ENCODE data around the gene TPK1.

The TPK1 gene

GRCh38 chr7:144416341-144416740 lies 419.5 kb downstream of the TPK1 start:
- Mint-ChIP-seq H3K27me3 (ENCODE audit: low read depth, poor library complexity) (peaks cover 6% of the 10 kb centered on the region), H3K4me3 (no peak overlapping the region), H3K9me3 (peaks cover 26% of the 10 kb centered on the region), H3K36me3 (ENCODE audit: low read depth) (no peaks in the 10 kb centered on the region), H3K27ac (no peak overlapping the region), H3K4me1 (peaks cover 4% of the 10 kb centered on the region)
- DNase-seq = no peak
- TF ChIP-seq, protein P1, sequence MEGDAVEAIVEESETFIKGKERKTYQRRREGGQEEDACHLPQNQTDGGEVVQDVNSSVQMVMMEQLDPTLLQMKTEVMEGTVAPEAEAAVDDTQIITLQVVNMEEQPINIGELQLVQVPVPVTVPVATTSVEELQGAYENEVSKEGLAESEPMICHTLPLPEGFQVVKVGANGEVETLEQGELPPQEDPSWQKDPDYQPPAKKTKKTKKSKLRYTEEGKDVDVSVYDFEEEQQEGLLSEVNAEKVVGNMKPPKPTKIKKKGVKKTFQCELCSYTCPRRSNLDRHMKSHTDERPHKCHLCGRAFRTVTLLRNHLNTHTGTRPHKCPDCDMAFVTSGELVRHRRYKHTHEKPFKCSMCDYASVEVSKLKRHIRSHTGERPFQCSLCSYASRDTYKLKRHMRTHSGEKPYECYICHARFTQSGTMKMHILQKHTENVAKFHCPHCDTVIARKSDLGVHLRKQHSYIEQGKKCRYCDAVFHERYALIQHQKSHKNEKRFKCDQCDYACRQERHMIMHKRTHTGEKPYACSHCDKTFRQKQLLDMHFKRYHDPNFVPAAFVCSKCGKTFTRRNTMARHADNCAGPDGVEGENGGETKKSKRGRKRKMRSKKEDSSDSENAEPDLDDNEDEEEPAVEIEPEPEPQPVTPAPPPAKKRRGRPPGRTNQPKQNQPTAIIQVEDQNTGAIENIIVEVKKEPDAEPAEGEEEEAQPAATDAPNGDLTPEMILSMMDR (IDR thresholded peaks at IDR 0.05) = no peak

DNA sequence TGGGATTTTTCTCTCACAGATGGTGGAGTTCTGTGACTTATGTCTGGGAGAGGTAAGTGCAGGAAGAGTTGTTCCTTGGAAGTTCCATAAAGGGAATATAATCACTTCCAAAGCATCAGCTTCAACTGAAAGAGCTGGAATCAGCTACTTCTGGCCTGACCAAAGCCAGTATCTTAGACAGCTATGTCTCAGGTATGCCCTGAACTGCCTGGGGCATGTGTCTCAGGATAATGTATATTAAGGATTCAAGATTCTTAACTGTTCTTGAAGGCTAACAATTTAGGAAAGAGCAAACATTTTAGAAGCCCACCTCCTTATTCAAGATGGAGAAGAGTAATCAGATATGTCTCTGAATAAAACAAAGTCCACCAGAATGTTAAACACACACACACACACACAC lies 420.0 kb downstream of the TPK1 start:
- H3K27ac Mint-ChIP-seq = no peak overlapping the region
- H3K27me3 Mint-ChIP-seq (ENCODE audit: low read depth, poor library complexity) = peaks cover 9% of the 10 kb centered on the region
- H3K36me3 Mint-ChIP-seq (ENCODE audit: low read depth) = no peaks in the 10 kb centered on the region
- TF ChIP-seq, protein P1 (IDR thresholded peaks at IDR 0.05) = no peak
- peaks cover 26% of the 10 kb centered on the region for H3K9me3 Mint-ChIP-seq
- no peak overlapping the region for H3K4me3 Mint-ChIP-seq
- no peak for DNase-seq
- peaks cover 7% of the 10 kb centered on the region for H3K4me1 Mint-ChIP-seq

DNA sequence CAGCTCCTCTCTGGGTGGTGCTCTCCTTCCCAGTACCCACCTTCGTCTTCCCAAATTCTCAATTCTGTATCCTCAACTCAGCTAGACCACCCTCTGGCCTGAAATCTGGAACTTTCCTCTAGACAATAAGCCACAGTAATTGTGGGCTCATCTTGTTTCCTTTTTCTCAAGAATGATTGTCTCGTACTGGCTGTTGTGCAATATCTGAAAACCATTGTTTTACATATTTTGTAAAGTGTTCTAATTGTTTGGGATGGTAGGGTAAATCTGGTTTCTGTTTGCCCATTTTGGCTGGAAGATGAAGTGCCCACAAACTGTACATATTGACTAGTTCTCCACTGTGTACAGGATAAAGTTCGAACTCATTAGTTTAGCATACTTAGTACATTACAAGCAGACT lies 421.0 kb downstream of the TPK1 start:
- TF ChIP-seq, protein P1 (IDR thresholded peaks at IDR 0.05) = no peak

DNA sequence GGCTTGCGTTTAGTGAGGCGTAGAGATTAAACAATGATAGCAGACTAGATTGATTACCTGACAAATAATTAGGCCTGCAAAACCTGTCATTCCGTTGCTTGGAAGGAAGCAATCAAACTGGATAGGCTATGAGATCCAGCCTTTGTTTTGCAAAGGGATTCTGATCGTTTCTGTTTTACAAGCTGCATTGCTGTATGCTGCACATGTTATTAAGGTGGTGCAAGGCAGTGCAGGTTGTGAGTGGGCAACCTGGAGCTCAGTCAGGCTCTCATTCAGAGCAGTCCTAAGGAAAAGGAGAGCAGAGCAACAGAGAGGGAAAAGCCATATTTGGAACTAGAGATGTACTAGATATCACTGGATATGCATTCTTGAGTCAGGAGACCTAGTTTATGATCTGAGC lies 425.4 kb downstream of the TPK1 start:
- H3K4me1 Mint-ChIP-seq = peaks cover 56% of the 10 kb centered on the region
- H3K27ac Mint-ChIP-seq = peak overlapping the region; percentile 70
- no peaks in the 10 kb centered on the region for H3K36me3 Mint-ChIP-seq (ENCODE audit: low read depth)
- no peaks in the 10 kb centered on the region for H3K9me3 Mint-ChIP-seq
- DNase-seq = no peak
- no peak overlapping the region for H3K4me3 Mint-ChIP-seq
- H3K27me3 Mint-ChIP-seq (ENCODE audit: low read depth, poor library complexity) = peaks cover 18% of the 10 kb centered on the region
- TF ChIP-seq, protein P1 (IDR thresholded peaks at IDR 0.05) = no peak

More for the DNA sequence above, 421.0 kb downstream of the TPK1 start:
- Mint-ChIP-seq H3K27me3 (ENCODE audit: low read depth, poor library complexity) (peaks cover 12% of the 10 kb centered on the region), H3K9me3 (peaks cover 24% of the 10 kb centered on the region), H3K4me3 (no peak overlapping the region), H3K36me3 (ENCODE audit: low read depth) (no peaks in the 10 kb centered on the region), H3K4me1 (peaks cover 17% of the 10 kb centered on the region), H3K27ac (no peak overlapping the region)
- DNase-seq = no peak

DNA sequence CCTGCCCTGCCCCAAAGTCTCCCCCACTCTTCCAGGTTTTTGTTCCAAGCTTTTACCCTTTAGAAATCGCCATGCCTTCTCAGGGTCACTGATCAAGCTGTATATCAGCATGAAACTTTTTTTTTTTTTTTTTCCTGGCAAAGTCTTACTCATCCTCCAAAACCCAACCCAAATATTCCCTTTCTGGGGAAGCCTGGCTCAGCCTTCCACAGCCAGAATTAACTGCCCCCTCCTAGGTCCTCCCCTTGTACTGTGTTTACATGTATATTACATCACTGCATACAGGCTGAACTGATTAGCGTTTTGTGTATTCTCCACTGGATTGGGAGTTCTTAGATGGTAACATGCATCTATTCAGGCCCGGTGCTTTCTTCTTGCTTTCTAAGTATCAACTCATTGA lies 427.7 kb downstream of the TPK1 start:
- TF ChIP-seq, protein P1 (IDR thresholded peaks at IDR 0.05) = no peak
- Mint-ChIP-seq H3K36me3 (ENCODE audit: low read depth) (no peaks in the 10 kb centered on the region), H3K9me3 (no peaks in the 10 kb centered on the region), H3K27me3 (ENCODE audit: low read depth, poor library complexity) (peaks cover 17% of the 10 kb centered on the region), H3K4me3 (no peak overlapping the region), H3K4me1 (peaks cover 66% of the 10 kb centered on the region), H3K27ac (peak overlapping the region; percentile 4)
- no peak for DNase-seq

- H3K27me3 Mint-ChIP-seq (ENCODE audit: low read depth, poor library complexity) = peaks cover 17% of the 10 kb centered on the region
- TF ChIP-seq, protein P1 (IDR thresholded peaks at IDR 0.05) = no peak
- peaks cover 66% of the 10 kb centered on the region for H3K4me1 Mint-ChIP-seq
- H3K9me3 Mint-ChIP-seq = no peaks in the 10 kb centered on the region
- no peaks in the 10 kb centered on the region for H3K36me3 Mint-ChIP-seq (ENCODE audit: low read depth)
- H3K4me3 Mint-ChIP-seq = no peak overlapping the region
- peak overlapping the region; percentile 4 for H3K27ac Mint-ChIP-seq
- no peak for DNase-seq
These were observed 428.5 kb downstream of the TPK1 start for GRCh38 chr7:144407266-144407931.
